Measurements from ENCODE around the gene HSD3B2.

Gene HSD3B2

GRCh38 chr1:119467219-119467618 lies 52.3 kb downstream of the HSD3B2 start:
- DNase-seq, result no peak

GRCh38 chr1:119467857-119468668 lies 53.1 kb downstream of the HSD3B2 start:
- DNase-seq, result no peak

GRCh38 chr1:119469741-119470140 lies 54.8 kb downstream of the HSD3B2 start:
- DNase-seq, result no peak

GRCh38 chr1:119470377-119470776 lies 55.4 kb downstream of the HSD3B2 start:
- DNase-seq, result no peak

- DNase-seq, result no peak
Measured at GRCh38 chr1:119470958-119471357, 56.0 kb downstream of the HSD3B2 start.

GRCh38 chr1:119471566-119471965 lies 56.6 kb downstream of the HSD3B2 start:
- no peak for DNase-seq

- no peak for DNase-seq
Measured at GRCh38 chr1:119472080-119472818, 57.3 kb downstream of the HSD3B2 start.

Data from CD4-positive, alpha-beta T cell treated with Interleukin-4 for 1 hour (primary cell).